Common myeloid progenitor, CD34-positive (primary cell): ENCODE data around the gene SPHK1.

Source experiments
- CTCF ChIA-PET: fragments of 350-600 bp; sonication (Branson Sonifier 250); formaldehyde crosslinking; loops from one replicate; lab custom pipeline; 2021; ENCODE audit warnings: antibody characterized with exemption; lab: Charles Lee
- POLR2A ChIA-PET: fragments of 350-600 bp; sonication (Branson Sonifier 250); formaldehyde crosslinking; loops from one replicate; lab custom pipeline; 2021; ENCODE audit warnings: antibody characterized with exemption; lab: Charles Lee
- DNase-seq, 3 donors: peaks; one replicate each; pipeline versions ENCODE4 v3.0.0 to v3.0.0-alpha.2; 2013
- H3K27ac ChIP-seq, 2 experiments: 1 replicate in 1 of 2; 2 replicates in 1 of 2; pipeline ENCODE4 v1.7.0; 2013; ENCODE audit warnings: inconsistent platforms in 2 of 2, low read length in 2 of 2, mild to moderate bottlenecking in 2 of 2, low read depth in 1 of 2, moderate library complexity in 1 of 2; ENCODE audit not compliant: severe bottlenecking in 2 of 2, insufficient read depth in 1 of 2, poor library complexity in 1 of 2
- H3K27me3 ChIP-seq, 5 experiments: replicated peaks in 2 of 5; 1 replicate in 3 of 5; 2 replicates in 2 of 5; pipeline versions ENCODE4 v1.6.1 to v1.7.0; 2013; ENCODE audit warnings: low read length in 4 of 5, mild to moderate bottlenecking in 2 of 5, moderate library complexity in 2 of 5, inconsistent platforms in 1 of 5; ENCODE audit not compliant: insufficient read depth in 5 of 5, control insufficient read depth in 4 of 5
- H3K36me3 ChIP-seq, 4 experiments: 1 replicate in 2 of 4; 2 replicates in 2 of 4; pipeline versions ENCODE4 v1.6.1 to v1.7.0; 2013; ENCODE audit warnings: low read length in 3 of 4, control low read depth in 1 of 4, mild to moderate bottlenecking in 1 of 4; ENCODE audit not compliant: control insufficient read depth in 4 of 4, insufficient read depth in 4 of 4
- H3K4me1 ChIP-seq, 4 experiments: 1 replicate in 3 of 4; 2 replicates in 1 of 4; pipeline versions ENCODE4 v1.6.1 to v1.7.1; 2013; ENCODE audit warnings: low read length in 3 of 4, mild to moderate bottlenecking in 3 of 4, control low read depth in 1 of 4, inconsistent platforms in 1 of 4, moderate library complexity in 1 of 4; ENCODE audit not compliant: control insufficient read depth in 4 of 4, insufficient read depth in 4 of 4; ENCODE audit errors: control extremely low read depth in 1 of 4
- H3K4me3 ChIP-seq, 7 experiments: 1 replicate in 4 of 7; 2 replicates in 3 of 7; pipeline versions ENCODE4 v1.5.1 to v1.7.0; 2013; ENCODE audit warnings: mild to moderate bottlenecking in 7 of 7, low read length in 6 of 7, moderate library complexity in 6 of 7, inconsistent platforms in 2 of 7, low read depth in 2 of 7, control low read depth in 1 of 7; ENCODE audit not compliant: insufficient read depth in 4 of 7, control insufficient read depth in 1 of 7; ENCODE audit errors: extremely low read depth in 1 of 7
- H3K9me3 ChIP-seq, 5 experiments: 1 replicate in 4 of 5; 2 replicates in 1 of 5; pipeline versions ENCODE4 v1.6.1 to v1.7.1; 2013; ENCODE audit warnings: low read length in 4 of 5, mild to moderate bottlenecking in 2 of 5, inconsistent platforms in 1 of 5, low read depth in 1 of 5, moderate library complexity in 1 of 5; ENCODE audit not compliant: control insufficient read depth in 4 of 5, insufficient read depth in 2 of 5; ENCODE audit errors: control extremely low read depth in 1 of 5
- WGBS: methylation state at CpG from one replicate; pipeline ENCODE4 v1.1.5; 2013; ENCODE audit not compliant: insufficient coverage; 5-methylcytosine and 5-hydroxymethylcytosine counted together

The SPHK1 gene

GRCh38 chr17:76431509-76431908 is 47.1 kb downstream of the SPHK1 start:
- DNase-seq, result no peak
- WGBS, result no CpG with 5 or more reads among the region's 2 CpGs
- ChIA-PET POLR2A (no interaction called here), CTCF (no interaction called here)
- Histone ChIP-seq H3K36me3 (peaks cover 2 to 10% (median 3%) of the 10 kb centered on the region in 4 experiments), H3K4me1 (peaks cover 0 to 13% (median 2%) of the 10 kb centered on the region in 4 experiments), H3K9me3 (no peaks in the 10 kb centered on the region), H3K27ac (no peak overlapping the region), H3K4me3 (no peak overlapping the region), H3K27me3 (no peaks in the 10 kb centered on the region)

DNA sequence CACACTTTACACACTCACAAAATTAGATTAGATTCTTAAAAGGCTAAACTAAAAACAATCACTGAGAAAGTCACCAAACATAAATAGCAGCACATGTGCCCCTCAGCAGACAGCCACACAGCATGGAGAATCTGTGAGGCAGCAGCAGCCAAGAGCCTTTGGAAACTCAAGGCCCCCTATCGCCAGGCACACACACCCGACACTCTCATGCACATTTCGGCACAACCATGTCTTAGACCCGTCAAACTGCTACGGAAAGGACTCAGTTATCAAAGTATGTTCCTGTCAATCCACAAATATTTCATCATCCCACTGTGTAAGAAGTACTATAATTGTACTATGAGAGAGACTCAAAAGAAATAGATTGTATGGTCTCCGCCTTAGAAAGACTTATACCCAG is 47.6 kb downstream of the SPHK1 start:
- Histone ChIP-seq H3K27me3 (no peaks in the 10 kb centered on the region), H3K4me3 (no peak overlapping the region), H3K36me3 (peaks cover 2 to 10% (median 4%) of the 10 kb centered on the region in 4 experiments), H3K27ac (no peak overlapping the region), H3K4me1 (peaks cover 0 to 10% (median 2%) of the 10 kb centered on the region in 4 experiments), H3K9me3 (no peaks in the 10 kb centered on the region)
- POLR2A ChIA-PET, result no interaction called here
- DNase-seq, result no peak
- 100% methylated on average over 3 of the region's 6 CpGs for WGBS
- CTCF ChIA-PET, result interaction anchor here (0.6 kb wide), 1 partner anchor 43 kb away, joined by 3 read pairs; no protein-coding TSS in a partner anchor

DNA sequence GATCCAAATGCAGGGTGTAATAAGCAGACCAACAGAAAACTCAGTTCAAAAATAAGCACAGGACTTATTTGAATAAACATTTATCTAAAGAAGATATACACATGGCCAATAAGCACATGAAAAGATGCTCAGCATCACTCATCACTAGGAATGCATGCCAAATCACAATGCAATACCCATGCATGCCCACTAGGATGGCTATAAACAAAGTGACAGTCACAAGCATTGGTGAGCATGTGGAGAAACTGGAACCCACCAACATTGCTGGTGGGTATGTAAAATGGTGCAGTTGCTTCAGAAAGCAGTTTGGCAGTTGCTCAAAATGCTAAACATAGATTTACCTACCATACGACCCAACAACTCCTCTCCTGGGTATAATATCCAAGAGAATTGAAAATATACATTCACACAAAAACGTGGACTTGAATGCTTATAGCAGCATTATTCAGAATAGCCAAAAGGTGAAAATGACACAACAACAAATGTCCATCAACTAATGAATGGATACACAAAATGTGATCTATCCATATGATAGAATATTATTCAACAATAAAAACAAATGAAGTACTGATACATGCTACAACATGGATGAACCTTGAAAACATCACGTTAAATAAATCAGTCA is 48.4 kb downstream of the SPHK1 start:
- peaks cover 0 to 3% (median 0%) of the 10 kb centered on the region in 4 experiments for H3K4me1 ChIP-seq
- no CpG with 5 or more reads among the region's 3 CpGs for WGBS
- CTCF ChIA-PET, result interaction anchor here (0.6 kb wide), 1 partner anchor 43 kb away, joined by 3 read pairs; no protein-coding TSS in a partner anchor
- POLR2A ChIA-PET, result no interaction called here
- H3K27ac ChIP-seq, result no peak overlapping the region
- no peak overlapping the region for H3K4me3 ChIP-seq
- peak in 2 of 3 donors; percentile 44 to 48 for DNase-seq
- no peaks in the 10 kb centered on the region for H3K9me3 ChIP-seq
- no peaks in the 10 kb centered on the region for H3K27me3 ChIP-seq
- peaks cover 2 to 10% (median 4%) of the 10 kb centered on the region in 4 experiments for H3K36me3 ChIP-seq

GRCh38 chr17:76433693-76434092 is 49.3 kb downstream of the SPHK1 start:
- Histone ChIP-seq H3K4me1 (no peaks in the 10 kb centered on the region), H3K36me3 (peaks cover 2 to 10% (median 4%) of the 10 kb centered on the region in 4 experiments), H3K27me3 (no peaks in the 10 kb centered on the region), H3K9me3 (no peaks in the 10 kb centered on the region), H3K27ac (no peak overlapping the region), H3K4me3 (no peak overlapping the region)
- WGBS, result 95% methylated on average over 5 of the region's 9 CpGs
- no peak for DNase-seq
- ChIA-PET POLR2A (no interaction called here), CTCF (no interaction called here)

DNA sequence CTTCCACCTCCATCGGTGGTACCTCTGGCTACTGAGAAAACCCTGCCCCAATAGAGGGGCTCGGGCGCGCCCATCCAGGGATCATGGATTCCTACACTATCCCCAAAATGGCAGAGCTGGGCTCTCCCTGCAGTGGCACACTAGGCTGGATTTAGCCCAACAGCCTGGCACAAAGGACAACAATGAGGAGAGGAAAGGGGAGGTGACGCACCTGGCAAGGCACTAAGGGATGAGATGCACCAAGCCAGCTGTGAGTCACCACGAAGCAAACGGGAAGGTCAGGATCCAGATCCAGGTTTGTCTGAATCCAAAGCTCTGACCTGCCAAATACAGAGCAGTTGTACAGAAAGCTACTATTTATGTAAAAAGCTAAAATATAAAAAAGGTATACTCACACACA is 50.5 kb downstream of the SPHK1 start:
- H3K27ac ChIP-seq, result no peak overlapping the region
- H3K9me3 ChIP-seq, result no peaks in the 10 kb centered on the region
- WGBS, result 96% methylated on average over 7 of the region's 7 CpGs
- no peak overlapping the region for H3K4me3 ChIP-seq
- H3K27me3 ChIP-seq, result no peaks in the 10 kb centered on the region
- POLR2A ChIA-PET, result no interaction called here
- peaks cover 0 to 5% (median 2%) of the 10 kb centered on the region in 4 experiments for H3K4me1 ChIP-seq
- peaks cover 2 to 10% (median 4%) of the 10 kb centered on the region in 4 experiments for H3K36me3 ChIP-seq
- CTCF ChIA-PET, result interaction anchor here (0.9 to 2.5 kb wide), 6 partner anchors 9 to 58 kb away, joined by 3 to 8 read pairs (median 5); partner anchors contain the start of gene UBE2O
- no peak for DNase-seq

GRCh38 chr17:76435751-76436150 is 51.3 kb downstream of the SPHK1 start:
- H3K27me3 ChIP-seq, result no peaks in the 10 kb centered on the region
- H3K4me1 ChIP-seq, result peaks cover 0 to 7% (median 3%) of the 10 kb centered on the region in 4 experiments
- WGBS, result over 99% methylated on average over 11 of the region's 11 CpGs
- CTCF ChIA-PET, result interaction anchor here (0.6 to 2.5 kb wide), 9 partner anchors 8 to 70 kb away, joined by 3 to 8 read pairs (median 4); partner anchors contain the start of gene UBE2O
- no peak overlapping the region for H3K4me3 ChIP-seq
- POLR2A ChIA-PET, result interaction anchor here (1.0 kb wide), 1 partner anchor 17 kb away, joined by 3 read pairs; no protein-coding TSS in a partner anchor
- peaks cover 2 to 10% (median 4%) of the 10 kb centered on the region in 4 experiments for H3K36me3 ChIP-seq
- no peak for DNase-seq
- H3K27ac ChIP-seq, result no peak overlapping the region
- H3K9me3 ChIP-seq, result no peaks in the 10 kb centered on the region
